ENCODE results near the gene C6orf136.

GRCh38 chr6:30618270-30618797, 28.6 kb upstream of the C6orf136 start:
- TF ChIP-seq CHD4 (IDR thresholded peaks at IDR 0.05; ENCODE audit: borderline replicate concordance): no peak
- TF ChIP-seq CTCF (IDR thresholded peaks at IDR 0.05): no peak
- TF ChIP-seq RFX5 (IDR thresholded peaks at IDR 0.05): no peak
- no peak for TF ChIP-seq CEBPB (IDR thresholded peaks at IDR 0.05)
- no peak for TF ChIP-seq SMC3 (IDR thresholded peaks at IDR 0.05)
- TF ChIP-seq POLR2A (IDR thresholded peaks at IDR 0.05; ENCODE audit: low read length): no peak
- no peak for TF ChIP-seq JUNB (IDR thresholded peaks at IDR 0.05)
- no peak for TF ChIP-seq EP300 (IDR thresholded peaks at IDR 0.05)
- TF ChIP-seq FOSL2 (IDR thresholded peaks at IDR 0.05): no peak
- no peak for TF ChIP-seq FOSL2 (CRISPR knock-in tag; IDR thresholded peaks at IDR 0.05)
- no peak for TF ChIP-seq HMGXB4 (CRISPR knock-in tag; IDR thresholded peaks at IDR 0.05; ENCODE audit: borderline replicate concordance)
- no peak for TF ChIP-seq RNF2 (IDR thresholded peaks at IDR 0.05; ENCODE audit: borderline replicate concordance, low read depth)
- no peak for TF ChIP-seq JUN (IDR thresholded peaks at IDR 0.05)
- no peak for TF ChIP-seq MAFK (IDR thresholded peaks at IDR 0.05; ENCODE audit: partially characterized antibody)
